Tibial nerve (tissue), 4 donors: ENCODE measurements around the gene COL19A1. TPM values are rescaled to one million over a fixed set of nuclear protein-coding genes. Genes with fewer than 3 reads are reported as not detected.

Experiments
- DNase-seq, 2 donors: peaks; one replicate each; pipeline ENCODE4 v3.0.0-alpha.2; 2019; ENCODE audit warnings: low spot score in 2 of 2
- H3K27ac ChIP-seq, 4 donors: fragments of 200-600 bp; sonication (generic) in 3 of 4; one replicate each; pipeline ENCODE4 v1.5.1; 2017 to 2019; ENCODE audit warnings: mild to moderate bottlenecking in 1 of 4
- H3K27me3 ChIP-seq, 2 donors: fragments of 200-600 bp; sonication (generic) in 1 of 2; one replicate each; pipeline versions ENCODE4 v1.5.1 to v1.6.0; 2017 to 2019
- H3K36me3 ChIP-seq, 3 donors: fragments of 200-600 bp; sonication (generic); one replicate each; pipeline ENCODE4 v1.5.1; 2018 to 2019
- H3K4me1 ChIP-seq, 4 donors: fragments of 200-600 bp; sonication (generic) in 3 of 4; one replicate each; pipeline ENCODE4 v1.5.1; 2017 to 2019
- H3K4me3 ChIP-seq, 4 donors: fragments of 200-600 bp; sonication (generic) in 3 of 4; one replicate each; pipeline ENCODE4 v1.5.1; 2017 to 2019; ENCODE audit warnings: mild to moderate bottlenecking in 1 of 4, moderate library complexity in 1 of 4
- H3K9me3 ChIP-seq, 4 donors: fragments of 200-600 bp; sonication (generic) in 3 of 4; one replicate each; pipeline ENCODE4 v1.5.1; 2017 to 2019
- EP300 ChIP-seq, 2 donors: sonication (generic); formaldehyde crosslinking; IDR thresholded peaks; one replicate each; pipeline ENCODE4 v1.6.1; 2017; ENCODE audit warnings: antibody characterized with exemption in 2 of 2, mild to moderate bottlenecking in 1 of 2
- POLR2A ChIP-seq, 2 donors: fragments of 450-650 bp; IDR thresholded peaks; one replicate each; pipeline ENCODE4 v1.6.1; 2017; ENCODE audit warnings: antibody characterized with exemption in 2 of 2, mild to moderate bottlenecking in 2 of 2, moderate library complexity in 2 of 2
- WGBS, 2 donors: methylation state at CpG; one replicate each; pipeline ENCODE4 v1.1.5; 2018; 5-methylcytosine and 5-hydroxymethylcytosine counted together
- total RNA-seq, 4 donors: library from RNA; depleted of rRNA; stranded (reverse); fragments of >200 nt; gene quantifications; one replicate each; pipeline ENCODE4 v1.1.0, GENCODE V29; 2016
- TF ChIP-seq, protein P1 (sequence below), 5 experiments: fragments of 200-600 bp in 3 of 5; fragments of 450-650 bp in 2 of 5; sonication (generic) in 3 of 5; IDR thresholded peaks; one replicate each; pipeline ENCODE4 v1.5.1; 2016 to 2019; ENCODE audit warnings: antibody characterized with exemption in 5 of 5, mild to moderate bottlenecking in 3 of 5, moderate library complexity in 2 of 5

COL19A1 gene
- total RNA-seq, 4 donors from 2014 or later = under 0.01 to 0.42 TPM; not detected in 2

DNA sequence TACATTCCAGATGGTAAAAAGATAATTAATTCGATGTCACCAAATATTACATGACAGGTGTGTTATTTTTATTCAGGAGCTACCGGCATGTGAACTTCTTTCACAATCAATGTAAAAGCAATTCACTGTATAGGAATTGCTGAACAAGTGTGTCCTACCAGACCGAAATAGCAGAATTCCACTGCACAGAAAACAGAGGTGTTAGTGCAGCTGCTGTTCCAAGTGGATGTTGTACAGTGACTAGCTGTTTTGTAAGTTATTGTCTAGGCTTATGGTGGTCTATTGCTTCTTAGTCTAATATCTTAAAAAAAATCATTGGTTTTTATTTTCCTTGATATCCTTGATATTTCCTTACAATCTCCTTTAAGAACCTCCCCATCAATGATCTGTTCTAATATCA is 107.4 kb downstream of the COL19A1 start:
- no peak for DNase-seq
- TF ChIP-seq POLR2A (IDR thresholded peaks at IDR 0.05) (no peak), EP300 (IDR thresholded peaks at IDR 0.05) (no peak)
- TF ChIP-seq, protein P1, sequence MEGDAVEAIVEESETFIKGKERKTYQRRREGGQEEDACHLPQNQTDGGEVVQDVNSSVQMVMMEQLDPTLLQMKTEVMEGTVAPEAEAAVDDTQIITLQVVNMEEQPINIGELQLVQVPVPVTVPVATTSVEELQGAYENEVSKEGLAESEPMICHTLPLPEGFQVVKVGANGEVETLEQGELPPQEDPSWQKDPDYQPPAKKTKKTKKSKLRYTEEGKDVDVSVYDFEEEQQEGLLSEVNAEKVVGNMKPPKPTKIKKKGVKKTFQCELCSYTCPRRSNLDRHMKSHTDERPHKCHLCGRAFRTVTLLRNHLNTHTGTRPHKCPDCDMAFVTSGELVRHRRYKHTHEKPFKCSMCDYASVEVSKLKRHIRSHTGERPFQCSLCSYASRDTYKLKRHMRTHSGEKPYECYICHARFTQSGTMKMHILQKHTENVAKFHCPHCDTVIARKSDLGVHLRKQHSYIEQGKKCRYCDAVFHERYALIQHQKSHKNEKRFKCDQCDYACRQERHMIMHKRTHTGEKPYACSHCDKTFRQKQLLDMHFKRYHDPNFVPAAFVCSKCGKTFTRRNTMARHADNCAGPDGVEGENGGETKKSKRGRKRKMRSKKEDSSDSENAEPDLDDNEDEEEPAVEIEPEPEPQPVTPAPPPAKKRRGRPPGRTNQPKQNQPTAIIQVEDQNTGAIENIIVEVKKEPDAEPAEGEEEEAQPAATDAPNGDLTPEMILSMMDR (IDR thresholded peaks at IDR 0.05) = no peak
- no peaks in the 10 kb centered on the region for H3K36me3 ChIP-seq
- 87 to 88% methylated on average over 3 of the region's 3 CpGs for WGBS, 2 donors
- no peaks in the 10 kb centered on the region for H3K4me1 ChIP-seq
- H3K27me3 ChIP-seq = no peaks in the 10 kb centered on the region
- H3K27ac ChIP-seq = no peak overlapping the region
- no peak overlapping the region for H3K4me3 ChIP-seq
- no peaks in the 10 kb centered on the region for H3K9me3 ChIP-seq

GRCh38 chr6:69974193-69974592 is 107.8 kb downstream of the COL19A1 start:
- no peak for DNase-seq
- H3K4me3 ChIP-seq = no peak overlapping the region
- no peaks in the 10 kb centered on the region for H3K9me3 ChIP-seq
- H3K27me3 ChIP-seq = no peaks in the 10 kb centered on the region
- 89 to 91% methylated on average over 2 of the region's 2 CpGs for WGBS, 2 donors
- no peak overlapping the region for H3K27ac ChIP-seq
- TF ChIP-seq EP300 (IDR thresholded peaks at IDR 0.05) = no peak
- TF ChIP-seq POLR2A (IDR thresholded peaks at IDR 0.05) = no peak
- TF ChIP-seq, protein P1 (IDR thresholded peaks at IDR 0.05) = no peak
- H3K4me1 ChIP-seq = no peaks in the 10 kb centered on the region
- H3K36me3 ChIP-seq = no peaks in the 10 kb centered on the region

- no peaks in the 10 kb centered on the region for H3K36me3 ChIP-seq
- H3K27ac ChIP-seq = no peak overlapping the region
- no peaks in the 10 kb centered on the region for H3K27me3 ChIP-seq
- no peak for DNase-seq
- no peaks in the 10 kb centered on the region for H3K9me3 ChIP-seq
- 80 to 91% methylated on average over 4 of the region's 4 CpGs for WGBS, 2 donors
- H3K4me1 ChIP-seq = no peaks in the 10 kb centered on the region
- TF ChIP-seq POLR2A (IDR thresholded peaks at IDR 0.05) = no peak
- no peak for TF ChIP-seq EP300 (IDR thresholded peaks at IDR 0.05)
- TF ChIP-seq, protein P1 (IDR thresholded peaks at IDR 0.05) = no peak
- no peak overlapping the region for H3K4me3 ChIP-seq
Observed at GRCh38 chr6:69976591-69977090, 110.3 kb downstream of the COL19A1 start.

GRCh38 chr6:69980624-69981023 is 114.3 kb downstream of the COL19A1 start:
- 82 to 87% methylated on average over 2 of the region's 2 CpGs for WGBS, 2 donors
- Histone ChIP-seq H3K27ac (no peak overlapping the region), H3K4me1 (no peaks in the 10 kb centered on the region), H3K36me3 (no peaks in the 10 kb centered on the region), H3K9me3 (no peaks in the 10 kb centered on the region), H3K4me3 (no peak overlapping the region), H3K27me3 (no peaks in the 10 kb centered on the region)
- DNase-seq = no peak
- TF ChIP-seq EP300 (IDR thresholded peaks at IDR 0.05) = no peak
- TF ChIP-seq POLR2A (IDR thresholded peaks at IDR 0.05) = no peak
- TF ChIP-seq, protein P1 (IDR thresholded peaks at IDR 0.05) = no peak

DNA sequence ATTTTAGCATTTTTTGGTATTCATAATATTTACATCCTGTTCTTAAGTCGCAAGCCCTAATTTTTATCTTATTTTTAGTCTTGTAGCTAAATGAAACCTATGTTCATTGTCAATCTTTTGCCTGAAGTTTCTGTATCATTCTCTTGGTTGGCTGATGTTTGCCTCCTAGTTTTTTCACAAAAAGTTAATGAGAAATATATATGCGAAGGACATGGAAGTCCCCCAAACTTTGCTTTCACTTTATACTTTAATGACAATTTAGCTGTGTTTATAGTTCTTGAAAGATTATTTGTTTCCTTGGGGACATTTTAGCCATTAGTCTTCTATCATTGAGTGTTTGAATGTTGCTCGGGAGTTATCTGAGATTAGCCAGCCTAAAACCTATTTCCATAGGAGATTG is 118.2 kb downstream of the COL19A1 start:
- 87 to 89% methylated on average over 3 of the region's 3 CpGs for WGBS, 2 donors
- DNase-seq = no peak
- no peak overlapping the region for H3K27ac ChIP-seq
- no peak overlapping the region for H3K4me3 ChIP-seq
- no peaks in the 10 kb centered on the region for H3K9me3 ChIP-seq
- no peaks in the 10 kb centered on the region for H3K36me3 ChIP-seq
- H3K27me3 ChIP-seq = no peaks in the 10 kb centered on the region
- H3K4me1 ChIP-seq = no peaks in the 10 kb centered on the region
- TF ChIP-seq, protein P1 (IDR thresholded peaks at IDR 0.05) = no peak
- TF ChIP-seq EP300 (IDR thresholded peaks at IDR 0.05) = no peak
